ENCODE data around the gene GLS. TPM values are rescaled to one million over a fixed set of nuclear protein-coding genes. Genes with fewer than 3 reads are reported as not detected.

Gene GLS
- total RNA-seq, 6 experiments from 2014 or later, result 191 to 431 (median 201) TPM

DNA sequence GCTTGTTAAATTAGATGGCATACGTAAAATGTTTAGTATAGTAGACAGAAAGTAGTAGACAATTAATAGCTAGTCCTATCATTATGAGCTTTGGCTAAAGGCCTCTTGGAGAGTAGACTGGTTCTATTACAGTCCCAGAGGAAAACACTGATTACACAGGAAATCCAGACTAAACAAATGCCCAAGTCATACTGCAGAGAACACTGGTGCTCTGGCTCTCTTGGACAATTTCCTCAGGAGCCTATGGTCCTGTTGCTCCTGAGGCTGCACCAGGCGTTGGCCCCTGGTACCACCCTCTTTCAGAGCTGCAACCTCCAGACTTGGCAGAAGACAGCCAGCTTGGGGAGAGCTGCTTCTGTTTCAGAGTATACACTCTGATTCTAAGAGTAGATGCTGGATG, 91.6 kb downstream of the GLS start:
- H3K27ac Mint-ChIP-seq, result no peak overlapping the region
- H3K4me3 Mint-ChIP-seq, result no peak overlapping the region
- DNase-seq, result no peak
- H3K27me3 Mint-ChIP-seq (ENCODE audit: insufficient read depth), result peaks cover 4% of the 10 kb centered on the region
- H3K4me1 Mint-ChIP-seq (ENCODE audit: low read depth), result peaks cover 16% of the 10 kb centered on the region
- no peak for TF ChIP-seq CTCF (IDR thresholded peaks at IDR 0.05)
- no peaks in the 10 kb centered on the region for H3K9me3 Mint-ChIP-seq
- H3K36me3 Mint-ChIP-seq (ENCODE audit: low read depth), result peaks cover 42% of the 10 kb centered on the region

- Mint-ChIP-seq H3K27me3 (ENCODE audit: insufficient read depth) (peaks cover 4% of the 10 kb centered on the region), H3K27ac (no peak overlapping the region), H3K9me3 (no peaks in the 10 kb centered on the region), H3K4me1 (ENCODE audit: low read depth) (peaks cover 21% of the 10 kb centered on the region), H3K4me3 (no peak overlapping the region), H3K36me3 (ENCODE audit: low read depth) (peaks cover 47% of the 10 kb centered on the region)
- no peak for TF ChIP-seq CTCF (IDR thresholded peaks at IDR 0.05)
- no peak for DNase-seq
These were observed 92.2 kb downstream of the GLS start for GRCh38 chr2:190972846-190973245.

DNA sequence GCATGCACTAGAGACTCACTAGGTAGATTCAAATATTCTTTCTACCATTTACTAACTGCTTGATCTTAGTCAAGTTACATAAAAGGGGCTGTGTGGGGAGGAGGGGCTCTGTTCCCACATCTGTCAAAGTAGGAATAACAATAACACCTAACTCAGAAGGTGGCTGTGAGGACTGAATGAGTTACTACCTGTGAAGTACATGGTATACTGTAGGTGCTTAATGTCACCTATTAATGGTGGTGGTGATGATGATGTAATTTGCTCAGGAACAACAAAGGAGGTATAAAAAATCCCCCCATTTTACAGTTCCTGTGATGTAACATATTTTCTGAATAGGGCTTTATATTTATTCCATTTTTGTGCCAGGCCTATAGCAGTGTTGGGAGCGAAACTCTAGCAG, 92.6 kb downstream of the GLS start:
- no peak overlapping the region for H3K4me3 Mint-ChIP-seq
- H3K27me3 Mint-ChIP-seq (ENCODE audit: insufficient read depth), result peaks cover 4% of the 10 kb centered on the region
- H3K9me3 Mint-ChIP-seq, result no peaks in the 10 kb centered on the region
- no peak overlapping the region for H3K27ac Mint-ChIP-seq
- peaks cover 52% of the 10 kb centered on the region for H3K36me3 Mint-ChIP-seq (ENCODE audit: low read depth)
- no peak for TF ChIP-seq CTCF (IDR thresholded peaks at IDR 0.05)
- peaks cover 25% of the 10 kb centered on the region for H3K4me1 Mint-ChIP-seq (ENCODE audit: low read depth)
- DNase-seq, result no peak

- DNase-seq, result no peak
- peaks cover 4% of the 10 kb centered on the region for H3K27me3 Mint-ChIP-seq (ENCODE audit: insufficient read depth)
- no peak for TF ChIP-seq CTCF (IDR thresholded peaks at IDR 0.05)
- peak overlapping the region; percentile 64 for H3K27ac Mint-ChIP-seq
- peaks cover 32% of the 10 kb centered on the region for H3K4me1 Mint-ChIP-seq (ENCODE audit: low read depth)
- H3K9me3 Mint-ChIP-seq, result no peaks in the 10 kb centered on the region
- H3K36me3 Mint-ChIP-seq (ENCODE audit: low read depth), result peaks cover 58% of the 10 kb centered on the region
- no peak overlapping the region; the same call in 1 of the 2 replicates for H3K4me3 Mint-ChIP-seq
These were observed 93.4 kb downstream of the GLS start for GRCh38 chr2:190973726-190974628.

- peaks cover 4% of the 10 kb centered on the region for H3K27me3 Mint-ChIP-seq (ENCODE audit: insufficient read depth)
- peaks cover 58% of the 10 kb centered on the region for H3K36me3 Mint-ChIP-seq (ENCODE audit: low read depth)
- H3K4me1 Mint-ChIP-seq (ENCODE audit: low read depth), result peaks cover 41% of the 10 kb centered on the region
- no peak for TF ChIP-seq CTCF (IDR thresholded peaks at IDR 0.05)
- no peak overlapping the region; the same call in 1 of the 2 replicates for H3K4me3 Mint-ChIP-seq
- H3K27ac Mint-ChIP-seq, result peak overlapping the region; percentile 64
- no peaks in the 10 kb centered on the region for H3K9me3 Mint-ChIP-seq
- DNase-seq, result no peak
These were observed 94.2 kb downstream of the GLS start for GRCh38 chr2:190974629-190975361.
